IMR-90 (cell line): Measurements from ENCODE around the gene DHX9. TPM values are rescaled to one million over a fixed set of nuclear protein-coding genes. Genes with fewer than 3 reads are reported as not detected.

Experiments used
- ATAC-seq: fragments of 200-7000 bp; cut with Tn5 transposase; 2 replicates; pipeline ENCODE4 v1.9.1; 2020; ENCODE audit warnings: low read depth, mild to moderate bottlenecking, moderate library complexity
- BruUV-seq: library from RNA; stranded (reverse); fragments of 400-500 nt; replicated peaks from 2 replicates; lab custom pipeline; 2021; lab: Mats Ljungman, UMichigan
- CTCF ChIA-PET: fragments of 300-600 bp; formaldehyde crosslinking; extraction: SDS; loops from one replicate; lab custom pipeline; 2021; ENCODE audit warnings: antibody characterized with exemption; lab: Yijun Ruan, JAX
- POLR2A ChIA-PET: fragments of 300-600 bp; sonication (Branson Sonifier 250); formaldehyde crosslinking; loops from one replicate; lab custom pipeline; 2022; ENCODE audit warnings: antibody characterized with exemption; ENCODE audit not compliant: unreplicated experiment; lab: Charles Lee
- DNase-seq: peaks from one replicate; pipeline ENCODE4 v3.0.0; 2013
- H2AFZ ChIP-seq: replicated peaks from 2 replicates; pipeline ENCODE3; 2013; ENCODE audit warnings: low read length, mild to moderate bottlenecking; ENCODE audit not compliant: poor library complexity
- H2AK5ac ChIP-seq: 2 replicates; pipeline ENCODE4 v1.6.1; 2013; ENCODE audit warnings: low read depth, low read length, inconsistent platforms
- H2AK9ac ChIP-seq: replicated peaks from 2 replicates; pipeline ENCODE3; 2013; ENCODE audit warnings: mild to moderate bottlenecking, low read depth, low read length, moderate library complexity; ENCODE audit not compliant: poor library complexity
- H2BK120ac ChIP-seq: 2 replicates; pipeline ENCODE4 v1.6.1; 2013; ENCODE audit warnings: low read depth, low read length, inconsistent platforms
- H2BK15ac ChIP-seq: 3 replicates; pipeline ENCODE4 v1.6.1; 2013; ENCODE audit warnings: low read depth, low read length, inconsistent platforms
- H2BK20ac ChIP-seq: 2 replicates; pipeline ENCODE4 v1.6.1; 2013; ENCODE audit warnings: low read depth, mild to moderate bottlenecking, inconsistent platforms, low read length, moderate library complexity
- H2BK5ac ChIP-seq: 2 replicates; pipeline ENCODE4 v1.6.1; 2013; ENCODE audit warnings: mild to moderate bottlenecking, low read depth, low read length, inconsistent platforms; ENCODE audit not compliant: poor library complexity, severe bottlenecking
- H3K14ac ChIP-seq: replicated peaks from 2 replicates; pipeline ENCODE4 v1.6.1; 2013; ENCODE audit warnings: low read depth, low read length, inconsistent platforms
- H3K18ac ChIP-seq: 2 replicates; pipeline ENCODE4 v1.6.1; 2013; ENCODE audit warnings: low read depth, low read length, control low read depth
- H3K23ac ChIP-seq: 2 replicates; pipeline ENCODE4 v1.6.1; 2013; ENCODE audit warnings: low read depth, low read length, inconsistent platforms
- H3K27ac ChIP-seq: 2 replicates; pipeline ENCODE4 v1.5.1; 2013; ENCODE audit warnings: mild to moderate bottlenecking, control low read depth, low read length; ENCODE audit not compliant: insufficient read depth
- H3K27me3 ChIP-seq: 2 replicates; pipeline ENCODE4 v1.6.1; 2013; ENCODE audit warnings: low read length; ENCODE audit not compliant: control insufficient read depth, insufficient read depth
- H3K36me3 ChIP-seq: 2 replicates; pipeline ENCODE4 v1.6.1; 2013; ENCODE audit warnings: low read length, mixed read lengths; ENCODE audit not compliant: control insufficient read depth, insufficient read depth
- H3K4ac ChIP-seq: 2 replicates; pipeline ENCODE4 v1.6.1; 2013; ENCODE audit warnings: low read depth, low read length, inconsistent platforms
- H3K4me1 ChIP-seq: 2 replicates; pipeline ENCODE4 v1.6.1; 2013; ENCODE audit warnings: low read length, mixed read lengths; ENCODE audit not compliant: control insufficient read depth, insufficient read depth
- H3K4me2 ChIP-seq: 2 replicates; pipeline ENCODE4 v1.6.1; 2013; ENCODE audit warnings: low read depth, mild to moderate bottlenecking, control low read depth, low read length, moderate library complexity
- H3K4me3 ChIP-seq: 2 replicates; pipeline ENCODE4 v1.5.1; 2013; ENCODE audit warnings: low read depth, mild to moderate bottlenecking, control low read depth, low read length, moderate library complexity; ENCODE audit not compliant: insufficient read depth
- H3K56ac ChIP-seq: 2 replicates; pipeline ENCODE4 v1.6.1; 2013; ENCODE audit warnings: low read length, inconsistent platforms; ENCODE audit not compliant: insufficient read depth; ENCODE audit errors: extremely low read depth
- H3K79me1 ChIP-seq, 2 experiments: 2 replicates each; pipeline ENCODE4 v1.6.1; 2013; ENCODE audit warnings: low read length in 2 of 2, inconsistent platforms in 1 of 2, low read depth in 1 of 2
- H3K9ac ChIP-seq: 2 replicates; pipeline ENCODE4 v1.6.1; 2013; ENCODE audit warnings: low read depth, low read length, control low read depth
- H3K9me1 ChIP-seq: 2 replicates; pipeline ENCODE4 v1.6.1; 2013; ENCODE audit warnings: low read length, inconsistent platforms; ENCODE audit not compliant: insufficient read depth
- H3K9me3 ChIP-seq: 2 replicates; pipeline ENCODE4 v1.6.1; 2013; ENCODE audit warnings: low read length; ENCODE audit not compliant: control insufficient read depth, insufficient read depth
- H4K20me1 ChIP-seq: 2 replicates; pipeline ENCODE4 v1.6.1; 2013; ENCODE audit warnings: low read length, inconsistent platforms; ENCODE audit not compliant: insufficient read depth
- H4K5ac ChIP-seq: 2 replicates; pipeline ENCODE4 v1.6.1; 2013; ENCODE audit warnings: mild to moderate bottlenecking, low read depth, low read length, control low read depth
- H4K8ac ChIP-seq, 2 experiments: 2 replicates each; pipeline ENCODE4 v1.6.1; 2013; ENCODE audit warnings: low read depth in 2 of 2, low read length in 2 of 2, control low read depth in 1 of 2, inconsistent platforms in 1 of 2
- H4K91ac ChIP-seq: 2 replicates; pipeline ENCODE4 v1.6.1; 2013; ENCODE audit warnings: low read depth, low read length, inconsistent platforms; ENCODE audit not compliant: insufficient read depth
- BHLHE40 ChIP-seq: fragments of 150-350 bp; IDR thresholded peaks from 2 replicates; pipeline ENCODE4 v1.6.1; 2016; ENCODE audit warnings: mild to moderate bottlenecking, low read depth, low read length
- WGBS, 2 experiments: methylation state at CpG; one replicate each; pipeline versions ENCODE4 v1.1.5 to v1.1.7; 2013; ENCODE audit warnings: missing lambda C conversion rate in 2 of 2; ENCODE audit not compliant: insufficient read length in 1 of 2; ENCODE audit errors: extremely low coverage in 2 of 2; 5-methylcytosine and 5-hydroxymethylcytosine counted together
- dilution Hi-C: fragments of 300-500 bp; cut with HindIII; formaldehyde crosslinking; loops from one replicate; pipeline ENCODE4 v1.14.3; 2018; ENCODE audit warnings: low sequenced_read_pairs; ENCODE audit not compliant: unreplicated experiment
- in situ Hi-C: fragments of 300-500 bp; cut with MboI; formaldehyde crosslinking; loops from 3 replicates; pipeline ENCODE4 v1.14.3; 2019; ENCODE audit warnings: low sequenced_read_pairs, inconsistent platforms, mixed read lengths
- intact Hi-C: fragments of 100-400 bp; cut with micrococcal nuclease; formaldehyde crosslinking; loops from 2 replicates; pipeline ENCODE4 v1.10.0; 2022
- polyA plus RNA-seq, 3 experiments: library from polyadenylated mRNA; depleted of rRNA; stranded (reverse); fragments of >200 nt; gene quantifications; 2 replicates each; pipeline ENCODE4 v1.2.3, GENCODE V29; 2012; ENCODE audit warnings: low replicate concordance in 1 of 3
- total RNA-seq: library from RNA; depleted of rRNA; stranded (reverse); fragments of >200 nt; gene quantifications from 2 replicates; pipeline ENCODE4 v1.2.3, GENCODE V29; 2012
- TF ChIP-seq, protein P1 (sequence below): fragments of 150-350 bp; IDR thresholded peaks from 2 replicates; pipeline ENCODE4 v1.6.1; 2017; ENCODE audit warnings: mild to moderate bottlenecking, antibody characterized with exemption, low read length, low read depth

DHX9 gene
- total and polyA plus RNA-seq, 2 of the 4 experiments (the other 2 are of a cell fraction): 119 to 211 TPM

- no peak overlapping the region for H3K23ac ChIP-seq
- H3K27ac ChIP-seq: no peak overlapping the region
- no peak for DNase-seq
- intact Hi-C loops (no loop called here), in situ Hi-C loops (no loop called here), dilution Hi-C loops (no loop called here)
- no peaks in the 10 kb centered on the region for H3K36me3 ChIP-seq
- no peak overlapping the region for H3K18ac ChIP-seq
- H2AFZ ChIP-seq: no peak overlapping the region
- no peak overlapping the region for H3K14ac ChIP-seq
- no peak overlapping the region for H2BK15ac ChIP-seq
- H3K4me2 ChIP-seq: no peak overlapping the region
- no peak overlapping the region for H3K56ac ChIP-seq
- H3K79me1 ChIP-seq: no peaks in the 10 kb centered on the region
- no peak overlapping the region for H2AK5ac ChIP-seq
- no CpG with 5 or more reads among the region's 3 CpGs for WGBS, 2 experiments
- H4K5ac ChIP-seq: no peak overlapping the region
- peaks cover 5% of the 10 kb centered on the region; the same call in 1 of the 2 replicates for H3K27me3 ChIP-seq
- no peak overlapping the region for H4K91ac ChIP-seq
- H3K4me1 ChIP-seq: no peaks in the 10 kb centered on the region
- no TSS peak for BruUV-seq
- TF ChIP-seq, protein P1, sequence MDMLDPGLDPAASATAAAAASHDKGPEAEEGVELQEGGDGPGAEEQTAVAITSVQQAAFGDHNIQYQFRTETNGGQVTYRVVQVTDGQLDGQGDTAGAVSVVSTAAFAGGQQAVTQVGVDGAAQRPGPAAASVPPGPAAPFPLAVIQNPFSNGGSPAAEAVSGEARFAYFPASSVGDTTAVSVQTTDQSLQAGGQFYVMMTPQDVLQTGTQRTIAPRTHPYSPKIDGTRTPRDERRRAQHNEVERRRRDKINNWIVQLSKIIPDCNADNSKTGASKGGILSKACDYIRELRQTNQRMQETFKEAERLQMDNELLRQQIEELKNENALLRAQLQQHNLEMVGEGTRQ: no peak
- no peak for TF ChIP-seq BHLHE40
- no peak overlapping the region for H3K4me3 ChIP-seq
- no peak overlapping the region for H2BK120ac ChIP-seq
- no peaks in the 10 kb centered on the region for H4K20me1 ChIP-seq
- no peak overlapping the region for H2AK9ac ChIP-seq
- H3K9me1 ChIP-seq: no peaks in the 10 kb centered on the region
- H3K9me3 ChIP-seq: no peaks in the 10 kb centered on the region
- no peak overlapping the region for H3K9ac ChIP-seq
- no peak overlapping the region for H2BK5ac ChIP-seq
- CTCF ChIA-PET: no interaction called here
- H4K8ac ChIP-seq: no peak overlapping the region
- no peak overlapping the region for H2BK20ac ChIP-seq
- POLR2A ChIA-PET: no interaction called here
- no peak for ATAC-seq
- no peak overlapping the region for H3K4ac ChIP-seq
Observed at GRCh38 chr1:182823220-182823619, 15.9 kb upstream of the DHX9 start.
